T-helper 1 cell treated with Interleukin-12 subunit alpha and Interleukin-12 subunit beta and Interleukin-4 antibody, amounts not matched to agents 30 μg/mL and 1 μg/mL, for 36 hours (primary cell): ENCODE data around the gene EID1.
"Not testable (repeated sequence)": the region's sequence is repeated elsewhere in the genome, so short reads cannot be mapped to it uniquely, and the experiment has no call there.

Source experiments
- H3K27ac Mint-ChIP-seq: one replicate; pipeline ENCODE4 v1.8.0; 2021; ENCODE audit warnings: mild to moderate bottlenecking, mixed read lengths
- H3K27me3 Mint-ChIP-seq: one replicate; pipeline ENCODE4 v1.8.0; 2021; ENCODE audit warnings: low read depth, mixed read lengths
- H3K36me3 Mint-ChIP-seq: one replicate; pipeline ENCODE4 v1.8.0; 2021; ENCODE audit warnings: low read depth, mixed read lengths
- H3K4me1 Mint-ChIP-seq: one replicate; pipeline ENCODE4 v1.8.0; 2021; ENCODE audit warnings: low read depth, mixed read lengths
- H3K4me3 Mint-ChIP-seq: one replicate; pipeline ENCODE4 v1.8.0; 2021; ENCODE audit warnings: mild to moderate bottlenecking, moderate library complexity, mixed read lengths
- H3K9me3 Mint-ChIP-seq: one replicate; pipeline ENCODE4 v1.8.0; 2021; ENCODE audit warnings: mixed read lengths

EID1 gene

DNA sequence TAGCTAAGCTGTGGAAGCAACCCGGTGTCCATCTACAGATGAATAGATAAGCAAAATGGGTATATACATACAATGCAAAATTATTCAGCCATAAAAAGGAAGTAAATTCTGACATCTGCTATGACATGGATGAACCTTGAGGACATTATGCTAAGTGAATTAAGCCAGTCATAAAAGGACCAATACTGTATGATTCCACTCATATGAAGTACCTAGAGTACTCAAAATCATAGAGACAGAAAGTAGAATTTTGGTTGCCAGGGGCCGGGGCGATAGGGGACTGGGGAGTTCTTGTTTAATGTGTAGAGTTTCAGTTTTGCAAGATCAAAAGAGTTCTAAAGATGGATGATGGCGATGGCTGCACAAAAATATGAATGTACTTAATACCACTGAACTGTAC, 10.3 kb downstream of the EID1 start:
- Mint-ChIP-seq H3K36me3 (no peaks in the 10 kb centered on the region), H3K9me3 (no peaks in the 10 kb centered on the region), H3K4me3 (no peak overlapping the region), H3K27me3 (peaks cover 4% of the 10 kb centered on the region), H3K4me1 (peaks cover 12% of the 10 kb centered on the region), H3K27ac (peak overlapping the region; percentile 7)

- Mint-ChIP-seq H3K4me3 (no peak overlapping the region), H3K36me3 (no peaks in the 10 kb centered on the region), H3K9me3 (no peaks in the 10 kb centered on the region), H3K27me3 (peaks cover 6% of the 10 kb centered on the region), H3K27ac (no peak overlapping the region), H3K4me1 (peaks cover 12% of the 10 kb centered on the region)
Measured at GRCh38 chr15:48888836-48889235, 10.9 kb downstream of the EID1 start.

- peaks cover 7% of the 10 kb centered on the region for H3K27me3 Mint-ChIP-seq
- peaks cover 17% of the 10 kb centered on the region for H3K4me1 Mint-ChIP-seq
- H3K36me3 Mint-ChIP-seq: no peaks in the 10 kb centered on the region
- no peak overlapping the region for H3K4me3 Mint-ChIP-seq
- H3K9me3 Mint-ChIP-seq: no peaks in the 10 kb centered on the region
- no peak overlapping the region for H3K27ac Mint-ChIP-seq
Measured at GRCh38 chr15:48889925-48890324, 12.0 kb downstream of the EID1 start.

GRCh38 chr15:48890375-48890972, 12.5 kb downstream of the EID1 start:
- Mint-ChIP-seq H3K27ac (no peak overlapping the region), H3K4me1 (peaks cover 17% of the 10 kb centered on the region), H3K4me3 (no peak overlapping the region), H3K36me3 (no peaks in the 10 kb centered on the region), H3K9me3 (no peaks in the 10 kb centered on the region), H3K27me3 (peaks cover 8% of the 10 kb centered on the region)

DNA sequence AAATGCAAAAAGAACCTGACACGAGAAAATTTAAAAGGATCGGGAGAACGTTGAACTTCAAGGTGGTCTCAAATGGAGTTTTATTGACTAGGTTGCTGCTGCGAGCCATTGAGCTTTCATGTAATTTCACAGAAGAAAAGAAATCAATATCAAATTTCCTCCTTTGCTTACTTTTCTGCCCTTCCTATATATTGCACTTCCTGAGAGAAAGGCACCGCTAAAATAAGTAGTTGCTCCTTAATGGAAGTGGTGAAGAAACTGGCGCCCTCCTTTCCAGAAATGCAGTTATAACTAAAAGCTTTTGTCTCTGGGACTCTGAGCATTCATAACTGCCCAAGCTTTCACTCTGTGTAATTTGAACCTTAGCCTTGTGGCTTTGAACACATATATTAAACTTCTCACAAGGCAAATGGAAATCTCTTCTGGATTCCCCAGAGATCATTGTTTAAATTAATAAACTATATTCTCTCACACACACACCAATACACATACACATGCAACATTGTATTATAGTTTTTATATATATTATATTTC, 13.4 kb downstream of the EID1 start:
- Mint-ChIP-seq H3K9me3 (no peaks in the 10 kb centered on the region), H3K4me3 (no peak overlapping the region), H3K36me3 (no peaks in the 10 kb centered on the region), H3K27ac (no peak overlapping the region), H3K27me3 (peaks cover 8% of the 10 kb centered on the region), H3K4me1 (peaks cover 17% of the 10 kb centered on the region)

DNA sequence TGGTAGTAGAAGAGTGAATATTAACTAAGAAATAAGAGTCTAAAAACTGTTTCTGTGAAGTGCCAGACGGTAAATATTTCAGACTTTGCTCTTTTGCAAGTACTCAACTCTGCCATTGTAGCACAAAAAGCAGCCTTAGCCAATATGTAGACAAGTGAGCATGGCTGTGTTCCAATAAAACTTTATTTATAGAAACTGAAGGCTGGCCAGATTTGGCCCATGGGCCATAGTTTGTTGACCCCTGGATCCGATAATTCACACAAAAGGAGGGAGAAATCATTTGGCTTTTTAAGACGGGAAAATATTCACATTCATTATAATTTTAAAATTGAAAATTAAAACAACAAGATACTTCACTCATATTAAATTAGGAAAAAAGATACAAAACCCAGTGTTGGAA, 15.4 kb downstream of the EID1 start:
- Mint-ChIP-seq H3K4me1 (peaks cover 10% of the 10 kb centered on the region), H3K9me3 (no peaks in the 10 kb centered on the region), H3K27me3 (peaks cover 8% of the 10 kb centered on the region), H3K4me3 (no peak overlapping the region), H3K27ac (no peak overlapping the region), H3K36me3 (no peaks in the 10 kb centered on the region)

GRCh38 chr15:48896869-48897814, 19.2 kb downstream of the EID1 start:
- Mint-ChIP-seq H3K9me3 (no peaks in the 10 kb centered on the region), H3K36me3 (no peaks in the 10 kb centered on the region)

DNA sequence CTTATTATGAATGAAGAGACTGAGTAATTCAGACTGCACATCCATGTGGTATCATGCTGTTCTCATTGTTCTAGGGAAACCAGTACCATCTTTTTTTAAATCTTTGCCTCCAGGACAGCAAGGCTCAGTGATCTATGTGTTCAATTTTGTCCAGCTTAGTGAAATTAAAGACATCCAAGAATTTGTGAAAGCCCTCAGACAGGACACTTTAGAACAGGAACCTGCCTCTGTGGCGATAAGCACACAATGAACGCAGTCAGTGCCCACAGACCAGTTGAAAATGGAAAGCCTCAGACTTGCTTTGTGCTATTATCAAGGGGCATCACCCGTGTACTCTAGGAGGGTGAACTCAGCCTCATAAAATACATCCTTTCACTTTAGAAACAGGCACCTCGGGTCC, 20.1 kb downstream of the EID1 start:
- H3K27ac Mint-ChIP-seq: no peak overlapping the region
- no peak overlapping the region for H3K4me3 Mint-ChIP-seq
- peaks cover 11% of the 10 kb centered on the region for H3K4me1 Mint-ChIP-seq
- H3K9me3 Mint-ChIP-seq: no peaks in the 10 kb centered on the region
- peaks cover 6% of the 10 kb centered on the region for H3K27me3 Mint-ChIP-seq
- no peaks in the 10 kb centered on the region for H3K36me3 Mint-ChIP-seq

More at GRCh38 chr15:48896869-48897814, 19.2 kb downstream of the EID1 start:
- no peak overlapping the region for H3K4me3 Mint-ChIP-seq
- H3K4me1 Mint-ChIP-seq: peaks cover 11% of the 10 kb centered on the region
- no peak overlapping the region for H3K27ac Mint-ChIP-seq
- peaks cover 8% of the 10 kb centered on the region for H3K27me3 Mint-ChIP-seq

DNA sequence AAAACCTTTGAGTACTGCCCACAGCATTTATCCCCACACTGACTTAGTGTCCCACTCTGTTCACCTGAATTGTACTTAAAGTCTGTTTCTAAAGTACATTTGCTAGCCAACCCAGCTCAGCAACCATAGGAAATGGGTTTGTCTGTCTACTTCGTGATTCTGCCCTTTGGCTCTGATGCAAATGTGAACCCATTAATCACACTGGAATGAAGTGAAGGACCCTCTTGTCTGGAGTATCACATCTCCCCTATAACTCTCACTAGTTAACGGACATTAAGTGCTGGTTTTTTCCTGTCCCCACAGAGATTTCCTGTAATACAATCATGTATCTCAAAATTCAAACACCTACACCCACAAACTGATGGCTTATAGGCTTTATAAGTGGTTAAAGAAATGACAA, 20.5 kb downstream of the EID1 start:
- Mint-ChIP-seq H3K4me1 (peaks cover 11% of the 10 kb centered on the region), H3K9me3 (no peaks in the 10 kb centered on the region), H3K27me3 (peaks cover 3% of the 10 kb centered on the region), H3K27ac (no peak overlapping the region), H3K4me3 (no peak overlapping the region), H3K36me3 (no peaks in the 10 kb centered on the region)

GRCh38 chr15:48899793-48900192, 21.9 kb downstream of the EID1 start:
- H3K9me3 Mint-ChIP-seq: no peaks in the 10 kb centered on the region
- no peak overlapping the region for H3K4me3 Mint-ChIP-seq
- H3K27me3 Mint-ChIP-seq: peaks cover 3% of the 10 kb centered on the region
- H3K36me3 Mint-ChIP-seq: no peaks in the 10 kb centered on the region
- H3K27ac Mint-ChIP-seq: no peak overlapping the region
- H3K4me1 Mint-ChIP-seq: peaks cover 7% of the 10 kb centered on the region

GRCh38 chr15:48904758-48905157, 26.8 kb downstream of the EID1 start:
- H3K36me3 Mint-ChIP-seq: no peaks in the 10 kb centered on the region
- H3K27me3 Mint-ChIP-seq: no peaks in the 10 kb centered on the region
- H3K27ac Mint-ChIP-seq: no peak overlapping the region
- H3K9me3 Mint-ChIP-seq: no peaks in the 10 kb centered on the region
- H3K4me1 Mint-ChIP-seq: peaks cover 2% of the 10 kb centered on the region
- H3K4me3 Mint-ChIP-seq: no peak overlapping the region

DNA sequence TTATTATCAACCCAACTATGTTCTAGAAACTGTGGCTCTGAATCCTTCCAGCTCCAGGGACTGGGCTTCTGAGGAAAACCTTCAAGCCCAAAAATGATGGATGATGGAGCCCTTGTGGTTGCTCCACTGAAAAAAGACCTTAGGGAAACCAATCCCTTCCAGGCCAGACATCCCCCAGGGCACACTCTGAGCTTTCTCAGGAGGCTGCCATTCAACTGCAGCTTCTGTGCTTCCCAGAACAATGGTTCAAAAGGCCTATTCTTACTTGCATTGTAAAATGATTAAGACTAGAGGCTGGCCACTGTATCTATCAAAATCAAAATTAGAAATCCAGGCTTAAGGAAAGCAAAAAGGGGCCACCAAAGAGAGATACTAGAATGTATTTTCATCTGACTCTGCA, 27.3 kb downstream of the EID1 start:
- Mint-ChIP-seq H3K9me3 (no peaks in the 10 kb centered on the region), H3K4me3 (no peak overlapping the region), H3K36me3 (no peaks in the 10 kb centered on the region), H3K4me1 (peaks cover 2% of the 10 kb centered on the region), H3K27me3 (no peaks in the 10 kb centered on the region), H3K27ac (no peak overlapping the region)

GRCh38 chr15:48905847-48906246, 27.9 kb downstream of the EID1 start:
- peaks cover 2% of the 10 kb centered on the region for H3K36me3 Mint-ChIP-seq
- no peaks in the 10 kb centered on the region for H3K9me3 Mint-ChIP-seq
- H3K27ac Mint-ChIP-seq: no peak overlapping the region
- H3K4me3 Mint-ChIP-seq: no peak overlapping the region
- no peaks in the 10 kb centered on the region for H3K27me3 Mint-ChIP-seq
- H3K4me1 Mint-ChIP-seq: peaks cover 2% of the 10 kb centered on the region

DNA sequence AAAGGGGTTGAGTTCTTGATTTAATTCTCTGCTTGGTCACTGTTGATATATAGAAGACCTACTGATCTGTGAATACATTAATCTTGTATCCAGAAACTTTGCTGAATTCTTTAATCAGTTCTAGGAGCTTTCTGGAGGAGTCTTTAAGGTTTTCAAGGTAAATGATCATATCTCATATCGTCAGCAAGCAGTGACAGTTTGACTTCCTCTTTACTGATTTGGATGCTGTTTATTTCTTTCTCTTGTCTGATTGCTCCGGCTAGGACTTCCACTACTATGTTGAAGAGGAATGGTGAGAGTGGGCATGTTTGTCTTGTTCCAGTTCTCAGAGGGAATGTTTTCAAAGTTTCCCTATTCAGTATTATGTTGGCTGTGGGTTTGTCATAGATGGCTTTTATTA, 31.4 kb downstream of the EID1 start:
- H3K27me3 Mint-ChIP-seq, H3K4me1 Mint-ChIP-seq, H3K27ac Mint-ChIP-seq, H3K9me3 Mint-ChIP-seq, H3K36me3 Mint-ChIP-seq, H3K4me3 Mint-ChIP-seq: not testable (repeated sequence)

DNA sequence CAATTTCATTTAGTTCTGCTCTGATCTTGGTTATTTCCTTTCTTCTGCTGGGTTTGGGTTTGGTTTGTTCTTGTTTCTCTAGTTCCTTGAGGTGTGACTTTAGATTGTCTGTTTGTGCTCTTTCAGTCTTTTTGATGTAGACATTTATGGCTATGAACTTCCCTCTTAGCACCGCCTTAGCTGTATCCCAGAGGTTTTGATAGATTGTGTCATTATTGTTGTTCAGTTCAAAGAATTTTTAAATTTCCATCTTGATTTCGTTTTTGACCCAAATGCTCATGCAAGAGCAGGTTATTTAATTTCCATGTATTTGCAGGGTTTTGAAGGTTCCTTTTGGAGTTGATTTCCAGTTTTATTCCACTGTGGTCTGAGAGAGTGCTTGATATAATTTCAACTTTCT, 32.6 kb downstream of the EID1 start:
- not testable (repeated sequence) for H3K36me3 Mint-ChIP-seq, H3K9me3 Mint-ChIP-seq, H3K4me3 Mint-ChIP-seq, H3K27ac Mint-ChIP-seq, H3K4me1 Mint-ChIP-seq, H3K27me3 Mint-ChIP-seq
